Neural cell (in vitro differentiated cells): Measurements from ENCODE around the gene CAMK2A. TPM values are rescaled to one million over a fixed set of nuclear protein-coding genes. Genes with fewer than 3 reads are reported as not detected.

ENCODE experiments used
- H2AFZ ChIP-seq: fragments of 200-600, 300-800 bp; sonication (generic), shearing (Covaris generic); 2 replicates; pipeline ENCODE4 v1.6.0; 2014; ENCODE audit warnings: low read depth, mild to moderate bottlenecking, antibody characterized with exemption, low read length, moderate library complexity
- H3F3A ChIP-seq: fragments of 200-600 bp; shearing (Covaris generic); 2 replicates; pipeline ENCODE4 v1.6.1; 2016; ENCODE audit warnings: mild to moderate bottlenecking, moderate library complexity, mixed read lengths, antibody characterized with exemption, low read length; ENCODE audit not compliant: insufficient read depth, poor library complexity, severe bottlenecking
- H3K27ac ChIP-seq: fragments of 200-600, 300-800 bp; sonication (generic), shearing (Covaris generic); 2 replicates; pipeline ENCODE4 v1.5.1; 2014; ENCODE audit warnings: mild to moderate bottlenecking, low read length, moderate library complexity
- H3K27me3 ChIP-seq: fragments of 300-800, 200-600 bp; sonication (generic), shearing (Covaris generic); 2 replicates; pipeline ENCODE4 v1.6.0; 2014; ENCODE audit warnings: mild to moderate bottlenecking, low read depth, low read length, moderate library complexity; ENCODE audit not compliant: insufficient read depth
- H3K36me3 ChIP-seq: fragments of 300-800, 200-600 bp; sonication (generic), shearing (Covaris generic); 2 replicates; pipeline ENCODE4 v1.5.1; 2014; ENCODE audit warnings: mild to moderate bottlenecking, antibody characterized with exemption, low read length, moderate library complexity; ENCODE audit not compliant: insufficient read depth
- H3K4me2 ChIP-seq: fragments of 300-800, 200-600 bp; sonication (generic), shearing (Covaris generic); 2 replicates; pipeline ENCODE4 v1.6.0; 2014; ENCODE audit warnings: mild to moderate bottlenecking, low read length
- H3K4me3 ChIP-seq: fragments of 300-800, 200-600 bp; sonication (generic), shearing (Covaris generic); 2 replicates; pipeline ENCODE4 v1.5.1; 2014; ENCODE audit warnings: mild to moderate bottlenecking, low read length, moderate library complexity
- H3K79me2 ChIP-seq: fragments of 200-600 bp; shearing (Covaris generic); replicated peaks from 2 replicates; pipeline ENCODE4 v1.6.0; 2014; ENCODE audit warnings: mild to moderate bottlenecking, low read length, moderate library complexity; ENCODE audit not compliant: insufficient read depth
- H3K9ac ChIP-seq: fragments of 300-800, 200-600 bp; sonication (generic), shearing (Covaris generic); 2 replicates; pipeline ENCODE4 v1.6.1; 2016; ENCODE audit warnings: mild to moderate bottlenecking, low read length, mixed read lengths
- H3K9me2 ChIP-seq: fragments of 200-600 bp; shearing (Covaris generic); 2 replicates; pipeline ENCODE4 v1.6.1; 2016; ENCODE audit warnings: mild to moderate bottlenecking, low read length, mixed read lengths; ENCODE audit not compliant: insufficient read depth
- H3K9me3 ChIP-seq: fragments of 200-600, 300-800 bp; sonication (generic), shearing (Covaris generic); 2 replicates; pipeline ENCODE4 v1.6.1; 2016; ENCODE audit warnings: mild to moderate bottlenecking, mixed run types, low read length, moderate library complexity, mixed read lengths
- H4K20me1 ChIP-seq: fragments of 200-600 bp; shearing (Covaris generic); 2 replicates; pipeline ENCODE4 v1.6.1; 2016; ENCODE audit warnings: mild to moderate bottlenecking, mixed run types; ENCODE audit not compliant: insufficient read depth
- CTCF ChIP-seq: fragments of 450-650 bp; IDR thresholded peaks from 2 replicates; pipeline ENCODE4 v1.5.1; 2014; ENCODE audit warnings: antibody characterized with exemption, mild to moderate bottlenecking, moderate library complexity; ENCODE audit not compliant: poor library complexity, severe bottlenecking
- EP300 ChIP-seq: fragments of 450-650 bp; conservative IDR thresholded peaks from 2 replicates; pipeline ENCODE4 v1.6.1; 2014; ENCODE audit warnings: antibody characterized with exemption, mild to moderate bottlenecking, moderate library complexity; ENCODE audit not compliant: poor library complexity, severe bottlenecking
- EZH2 ChIP-seq: fragments of 200-600, 300-800 bp; shearing (Covaris generic), sonication (generic); IDR thresholded peaks from 2 replicates; pipeline ENCODE4 v1.6.1; 2014; ENCODE audit warnings: antibody characterized with exemption, low read length, borderline replicate concordance, mild to moderate bottlenecking; ENCODE audit not compliant: insufficient read depth, poor library complexity, severe bottlenecking
- MXI1 ChIP-seq: fragments of 450-650 bp; conservative IDR thresholded peaks from 2 replicates; pipeline ENCODE4 v1.6.1; 2014; ENCODE audit warnings: antibody characterized with exemption, mild to moderate bottlenecking; ENCODE audit not compliant: poor library complexity, severe bottlenecking
- POLR2AphosphoS5 ChIP-seq: IDR thresholded peaks from 2 replicates; pipeline ENCODE4 v1.6.1; 2012
- RAD21 ChIP-seq: fragments of 450-650 bp; conservative IDR thresholded peaks from 2 replicates; pipeline ENCODE4 v1.6.1; 2014; ENCODE audit warnings: antibody characterized with exemption, mild to moderate bottlenecking, moderate library complexity
- SMC3 ChIP-seq: fragments of 450-650 bp; conservative IDR thresholded peaks from 2 replicates; pipeline ENCODE4 v1.6.1; 2014; ENCODE audit warnings: antibody characterized with exemption, mild to moderate bottlenecking, moderate library complexity; ENCODE audit not compliant: poor library complexity
- TAF1 ChIP-seq: IDR thresholded peaks from 2 replicates; pipeline ENCODE4 v1.6.1; 2012; ENCODE audit warnings: low read depth
- polyA plus RNA-seq: library from polyadenylated mRNA; depleted of rRNA; stranded (reverse); fragments of >200 nt; gene quantifications from 2 replicates; pipeline ENCODE4 v1.2.3, GENCODE V29; 2014
- TF ChIP-seq, protein P1 (sequence below): IDR thresholded peaks from 2 replicates; pipeline ENCODE4 v1.6.1; 2012; ENCODE audit warnings: borderline replicate concordance

The CAMK2A gene
- polyA plus RNA-seq, 1 donor from 2014 or later, result 61.7 TPM

DNA sequence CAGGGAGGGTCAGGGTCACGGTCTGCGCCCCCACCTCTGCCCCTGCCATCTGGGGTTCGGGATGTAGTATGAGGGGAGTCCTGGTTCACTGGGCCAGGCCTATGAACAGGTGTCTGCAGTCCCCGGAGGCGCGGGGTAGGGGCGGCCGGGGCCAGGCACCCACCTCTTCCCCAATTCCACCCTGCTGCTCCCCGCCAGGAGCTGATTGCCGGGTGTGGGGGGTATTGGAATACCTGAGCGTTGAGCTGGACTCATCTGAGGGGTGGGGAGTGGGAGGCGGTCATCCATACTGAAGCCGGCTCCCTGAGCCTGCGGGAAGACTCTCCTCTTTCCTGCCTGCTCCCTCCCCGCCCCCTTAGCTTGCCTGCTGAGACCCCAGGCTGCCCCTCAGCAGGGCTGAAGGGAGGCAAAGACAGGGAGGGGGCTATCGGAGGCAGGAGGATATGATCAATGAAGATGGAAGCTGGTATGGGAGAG lies 99.0 kb downstream of the CAMK2A start:
- no peaks in the 10 kb centered on the region for H3K36me3 ChIP-seq
- no peak overlapping the region for H3K27ac ChIP-seq
- H3K9me3 ChIP-seq, result no peaks in the 10 kb centered on the region
- peaks cover 34% of the 10 kb centered on the region for H3K27me3 ChIP-seq
- no peak overlapping the region for H3K4me2 ChIP-seq
- no peaks in the 10 kb centered on the region for H3K9me2 ChIP-seq
- no peaks in the 10 kb centered on the region for H4K20me1 ChIP-seq
- no peak overlapping the region for H3K9ac ChIP-seq
- TF ChIP-seq CTCF (no peak), EZH2 (no peak), SMC3 (no peak)
- TF ChIP-seq, protein P1, sequence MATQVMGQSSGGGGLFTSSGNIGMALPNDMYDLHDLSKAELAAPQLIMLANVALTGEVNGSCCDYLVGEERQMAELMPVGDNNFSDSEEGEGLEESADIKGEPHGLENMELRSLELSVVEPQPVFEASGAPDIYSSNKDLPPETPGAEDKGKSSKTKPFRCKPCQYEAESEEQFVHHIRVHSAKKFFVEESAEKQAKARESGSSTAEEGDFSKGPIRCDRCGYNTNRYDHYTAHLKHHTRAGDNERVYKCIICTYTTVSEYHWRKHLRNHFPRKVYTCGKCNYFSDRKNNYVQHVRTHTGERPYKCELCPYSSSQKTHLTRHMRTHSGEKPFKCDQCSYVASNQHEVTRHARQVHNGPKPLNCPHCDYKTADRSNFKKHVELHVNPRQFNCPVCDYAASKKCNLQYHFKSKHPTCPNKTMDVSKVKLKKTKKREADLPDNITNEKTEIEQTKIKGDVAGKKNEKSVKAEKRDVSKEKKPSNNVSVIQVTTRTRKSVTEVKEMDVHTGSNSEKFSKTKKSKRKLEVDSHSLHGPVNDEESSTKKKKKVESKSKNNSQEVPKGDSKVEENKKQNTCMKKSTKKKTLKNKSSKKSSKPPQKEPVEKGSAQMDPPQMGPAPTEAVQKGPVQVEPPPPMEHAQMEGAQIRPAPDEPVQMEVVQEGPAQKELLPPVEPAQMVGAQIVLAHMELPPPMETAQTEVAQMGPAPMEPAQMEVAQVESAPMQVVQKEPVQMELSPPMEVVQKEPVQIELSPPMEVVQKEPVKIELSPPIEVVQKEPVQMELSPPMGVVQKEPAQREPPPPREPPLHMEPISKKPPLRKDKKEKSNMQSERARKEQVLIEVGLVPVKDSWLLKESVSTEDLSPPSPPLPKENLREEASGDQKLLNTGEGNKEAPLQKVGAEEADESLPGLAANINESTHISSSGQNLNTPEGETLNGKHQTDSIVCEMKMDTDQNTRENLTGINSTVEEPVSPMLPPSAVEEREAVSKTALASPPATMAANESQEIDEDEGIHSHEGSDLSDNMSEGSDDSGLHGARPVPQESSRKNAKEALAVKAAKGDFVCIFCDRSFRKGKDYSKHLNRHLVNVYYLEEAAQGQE, result no peak
- H3K4me3 ChIP-seq, result peak overlapping the region; percentile 62
- no peaks in the 10 kb centered on the region for H3K79me2 ChIP-seq
- no peaks in the 10 kb centered on the region for H3F3A ChIP-seq
- no peak overlapping the region for H2AFZ ChIP-seq

DNA sequence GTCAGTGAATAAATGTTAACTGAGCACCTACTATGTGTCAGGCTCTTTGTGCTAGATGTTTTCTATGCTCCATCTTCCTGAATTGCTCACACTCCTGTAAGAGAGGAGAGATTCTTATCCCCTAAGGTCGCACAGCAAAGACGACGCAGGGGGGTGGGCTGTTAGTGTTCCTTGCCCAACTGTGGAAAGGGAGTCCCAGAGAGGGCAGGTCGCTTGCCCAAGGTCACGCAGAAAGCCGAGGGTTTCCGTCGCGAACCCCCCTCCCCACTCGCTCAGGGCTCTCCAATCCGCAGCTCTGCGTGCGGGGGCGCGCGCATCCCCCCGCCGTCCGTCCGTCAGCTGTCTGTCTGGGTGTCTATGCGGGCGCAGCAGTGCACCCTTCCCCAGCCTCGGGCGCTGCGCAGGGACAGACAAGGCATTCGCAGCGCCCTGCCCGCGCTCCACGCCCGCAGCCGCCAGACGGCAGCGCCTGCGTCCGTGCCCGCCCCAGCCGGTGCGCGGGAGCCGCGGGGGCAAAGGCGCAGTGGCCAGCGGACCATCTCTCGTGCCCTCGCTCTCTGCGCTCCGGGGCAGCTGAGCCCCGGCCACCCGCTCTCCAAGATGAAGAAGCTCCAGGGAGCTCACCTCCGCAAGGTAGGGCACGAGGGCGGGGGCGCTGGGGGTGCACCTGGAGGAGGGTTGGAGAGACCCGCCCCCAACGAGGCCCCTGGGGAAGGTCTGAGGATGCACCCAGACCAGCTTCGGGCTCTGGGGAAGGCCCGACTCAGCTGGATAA lies 99.7 kb downstream of the CAMK2A start, which contains the start of gene SLC6A7:
Gene SLC6A7 (plus strand): TSS at position 335 of the 775 bp plus-strand sequence. CDS start 266 bp downstream, at position 601.
- peaks cover 34% of the 10 kb centered on the region for H3K27me3 ChIP-seq
- peak within 1 kb of the TSS; percentile 62 for H3K4me3 ChIP-seq
- H3K36me3 ChIP-seq, result no peaks in the 10 kb centered on the region
- no peaks in the 10 kb centered on the region for H3K9me3 ChIP-seq
- no peak within 1 kb of the TSS for H3K27ac ChIP-seq
- H3F3A ChIP-seq, result no peaks in the 10 kb centered on the region
- H3K9ac ChIP-seq, result peak within 1 kb of the TSS; percentile 43
- H2AFZ ChIP-seq, result no peak within 1 kb of the TSS
- H4K20me1 ChIP-seq, result no peaks in the 10 kb centered on the region
- no peaks in the 10 kb centered on the region for H3K79me2 ChIP-seq
- H3K4me2 ChIP-seq, result peak within 1 kb of the TSS; percentile 30
- no peaks in the 10 kb centered on the region for H3K9me2 ChIP-seq
- TF ChIP-seq SMC3 (no peak), RAD21 (no peak)

- Histone ChIP-seq H3K9ac (no peak overlapping the region), H3K27me3 (peaks cover 34% of the 10 kb centered on the region), H3K9me3 (no peaks in the 10 kb centered on the region), H3K79me2 (no peaks in the 10 kb centered on the region), H3K4me3 (peak overlapping the region; percentile 62), H3K27ac (no peak overlapping the region), H3F3A (no peaks in the 10 kb centered on the region), H3K36me3 (no peaks in the 10 kb centered on the region), H2AFZ (no peak overlapping the region), H3K4me2 (no peak overlapping the region), H4K20me1 (no peaks in the 10 kb centered on the region), H3K9me2 (no peaks in the 10 kb centered on the region)
- TF ChIP-seq EZH2 (no peak), POLR2AphosphoS5 (no peak), TAF1 (no peak), CTCF (no peak), MXI1 (no peak), RAD21 (no peak), EP300 (no peak), SMC3 (no peak)
- TF ChIP-seq, protein P1, result no peak
These were observed 100.2 kb downstream of the CAMK2A start for GRCh38 chr5:150189326-150189725.
